ENCODE measurements around the gene SYT1.
"Not testable (repeated sequence)": the region's sequence is repeated elsewhere in the genome, so short reads cannot be mapped to it uniquely, and the experiment has no call there.

The SYT1 gene

DNA sequence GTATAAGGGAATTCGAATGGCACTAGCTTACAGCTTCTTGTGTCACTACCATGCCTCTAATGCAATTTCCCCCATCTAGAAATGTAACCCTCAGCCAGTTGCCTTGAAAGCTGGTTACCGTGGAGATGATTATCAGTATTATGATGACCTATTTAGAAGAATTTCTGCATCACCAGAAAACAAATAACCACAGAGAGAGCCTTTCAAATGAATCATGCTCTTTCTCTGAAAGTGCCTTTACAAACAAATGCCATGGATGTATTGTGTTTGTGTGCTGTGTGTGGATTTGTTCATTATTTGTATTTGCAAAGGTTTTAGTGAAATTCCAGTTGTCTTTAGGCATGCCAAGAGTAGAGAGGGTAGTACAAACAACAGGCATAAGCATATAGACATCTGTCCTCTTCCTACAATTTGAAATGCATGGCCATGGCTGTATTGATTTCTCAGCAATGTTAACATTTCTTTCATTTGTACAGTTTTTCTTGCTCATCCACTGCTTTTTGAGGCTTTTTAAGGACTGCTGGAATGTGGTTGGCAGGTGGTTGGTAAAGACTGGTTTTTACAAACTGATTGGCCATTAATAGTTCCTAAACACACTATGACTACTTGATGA, 559.6 kb downstream of the SYT1 start:
- DNase-seq (ENCODE audit: low read depth in 1 of 2, low spot score in 1 of 2) = no peak

- DNase-seq (ENCODE audit: low read depth in 1 of 2, low spot score in 1 of 2) = no peak
Measured at GRCh38 chr12:79426121-79426520, 561.5 kb downstream of the SYT1 start.

- not testable (repeated sequence) for DNase-seq (ENCODE audit: low read depth in 1 of 2, low spot score in 1 of 2)
Measured at GRCh38 chr12:79426744-79427143, 562.2 kb downstream of the SYT1 start.

- no peak for DNase-seq (ENCODE audit: low read depth in 1 of 2, low spot score in 1 of 2)
Measured at GRCh38 chr12:79433465-79434072, 569.0 kb downstream of the SYT1 start.

DNA sequence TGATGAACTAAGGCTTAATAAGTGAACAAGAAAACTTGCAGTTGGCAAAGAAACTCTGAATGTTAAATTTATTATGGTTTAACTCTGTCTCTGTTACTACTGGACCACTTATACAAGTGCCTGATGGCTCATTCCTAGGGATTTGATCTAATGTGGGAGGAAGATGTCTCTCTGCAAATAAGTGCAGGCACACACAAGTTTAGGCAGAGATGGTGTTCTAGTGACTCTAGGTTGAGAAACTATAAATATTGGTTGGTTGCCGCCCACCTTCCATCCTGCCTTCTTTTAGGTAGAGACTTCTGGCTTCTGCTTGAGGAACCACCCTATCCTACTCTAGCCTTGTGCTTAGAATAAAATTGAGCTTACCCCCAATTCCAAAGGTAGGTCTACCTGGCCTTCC, 570.0 kb downstream of the SYT1 start:
- no peak for DNase-seq (ENCODE audit: low read depth in 1 of 2, low spot score in 1 of 2)

DNA sequence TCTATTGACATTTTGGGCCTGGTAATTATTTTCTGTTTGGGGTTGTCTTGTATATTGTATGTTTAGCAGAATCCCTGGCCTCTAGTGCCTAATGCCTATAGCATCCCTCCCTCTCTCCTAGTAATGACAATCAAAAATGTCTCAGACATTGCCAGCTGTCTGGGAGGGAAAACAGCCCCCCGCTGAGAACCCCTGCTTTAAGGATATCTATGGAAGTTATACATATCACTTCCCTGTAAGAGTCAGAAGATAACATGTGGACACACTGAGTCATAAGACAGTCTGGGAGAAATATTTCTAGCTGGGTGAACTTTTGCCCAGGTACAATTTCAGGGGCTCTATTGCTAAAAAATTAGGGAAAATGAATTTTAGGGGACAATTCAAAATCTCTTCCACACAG, 571.2 kb downstream of the SYT1 start:
- DNase-seq (ENCODE audit: low read depth in 1 of 2, low spot score in 1 of 2) = no peak

DNA sequence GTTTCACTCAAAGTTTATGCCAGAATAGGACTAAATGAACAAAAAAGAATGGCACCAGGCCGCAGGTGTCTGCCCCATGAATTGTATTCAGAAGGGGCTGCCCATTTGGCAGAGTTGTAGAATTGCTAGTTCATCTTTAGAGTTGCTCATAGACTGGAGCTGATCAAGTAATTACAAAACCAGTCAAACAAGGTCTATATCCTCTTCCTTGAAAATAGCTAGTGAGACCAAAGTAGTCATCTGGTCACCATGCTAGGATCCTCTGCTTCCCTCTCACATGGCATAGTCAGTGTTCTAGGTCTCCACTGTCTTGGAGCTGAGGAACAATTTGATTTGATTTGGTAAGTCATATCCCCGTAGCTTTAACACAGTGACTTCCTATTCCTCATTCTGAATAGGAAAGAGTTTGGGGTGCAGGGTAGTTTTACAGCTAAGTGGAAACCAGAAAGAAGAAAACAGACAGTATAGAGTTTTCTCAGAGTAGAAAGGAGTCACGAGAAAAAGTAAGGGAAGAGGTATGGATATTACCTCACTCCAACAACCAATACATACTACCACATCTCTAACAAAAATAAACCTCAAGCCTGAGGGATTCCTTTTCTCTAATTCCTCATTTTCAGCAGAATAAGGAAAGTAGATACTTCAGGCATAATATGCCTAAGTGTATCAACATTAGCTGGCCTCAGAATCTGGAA, 574.1 kb downstream of the SYT1 start:
- DNase-seq (ENCODE audit: low read depth in 1 of 2, low spot score in 1 of 2) = no peak

GRCh38 chr12:79439175-79439825, 574.7 kb downstream of the SYT1 start:
- DNase-seq (ENCODE audit: low read depth in 1 of 2, low spot score in 1 of 2) = no peak

- DNase-seq (ENCODE audit: low read depth in 1 of 2, low spot score in 1 of 2) = no peak
Measured at GRCh38 chr12:79441534-79441933, 577.0 kb downstream of the SYT1 start.

DNA sequence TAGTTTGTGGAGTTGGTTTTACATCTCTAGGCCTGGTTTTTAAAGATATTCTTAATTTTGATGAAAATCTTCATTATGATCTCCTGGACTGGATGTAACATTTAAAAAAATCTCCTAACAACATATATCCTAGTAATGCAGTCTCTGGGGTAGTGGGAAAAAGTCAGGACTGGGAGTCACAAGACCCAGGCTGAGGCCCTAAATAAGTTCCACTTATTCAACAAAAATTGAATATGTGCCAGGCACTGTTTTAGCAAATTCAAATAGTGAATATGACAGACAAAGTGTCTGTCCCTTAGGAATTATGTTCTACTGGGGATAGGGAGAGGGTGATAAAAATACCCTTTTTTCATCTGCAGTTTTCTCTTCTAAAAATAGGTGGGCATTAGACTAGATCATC, 577.8 kb downstream of the SYT1 start:
- DNase-seq (ENCODE audit: low read depth in 1 of 2, low spot score in 1 of 2) = no peak

GRCh38 chr12:79444089-79444488, 579.5 kb downstream of the SYT1 start:
- DNase-seq (ENCODE audit: low read depth in 1 of 2, low spot score in 1 of 2) = no peak

- DNase-seq (ENCODE audit: low read depth in 1 of 2, low spot score in 1 of 2) = no peak
Measured at GRCh38 chr12:79448816-79449215, 584.2 kb downstream of the SYT1 start.

DNA sequence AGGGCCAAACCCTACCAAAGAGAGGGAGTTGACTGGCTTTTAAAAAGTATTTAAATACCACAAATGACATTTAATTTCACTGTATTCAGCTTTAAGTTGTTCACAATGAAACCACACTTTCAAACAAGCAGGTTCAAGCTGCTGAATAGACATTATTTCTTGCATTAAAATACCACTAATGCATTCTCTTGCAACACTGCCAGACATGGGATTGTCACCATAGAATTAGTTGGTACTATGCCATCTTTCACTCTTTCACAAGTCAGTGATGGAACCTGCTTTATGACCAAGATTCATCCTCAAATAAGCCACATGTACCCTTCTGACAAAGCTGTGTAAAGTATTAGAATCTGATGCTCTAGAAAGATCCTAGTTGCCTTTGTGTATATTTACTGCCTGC, 586.8 kb downstream of the SYT1 start:
- no peak for DNase-seq (ENCODE audit: low read depth in 1 of 2, low spot score in 1 of 2)

GRCh38 chr12:79451978-79452377, 587.4 kb downstream of the SYT1 start:
- DNase-seq (ENCODE audit: low read depth in 1 of 2, low spot score in 1 of 2) = no peak

DNA sequence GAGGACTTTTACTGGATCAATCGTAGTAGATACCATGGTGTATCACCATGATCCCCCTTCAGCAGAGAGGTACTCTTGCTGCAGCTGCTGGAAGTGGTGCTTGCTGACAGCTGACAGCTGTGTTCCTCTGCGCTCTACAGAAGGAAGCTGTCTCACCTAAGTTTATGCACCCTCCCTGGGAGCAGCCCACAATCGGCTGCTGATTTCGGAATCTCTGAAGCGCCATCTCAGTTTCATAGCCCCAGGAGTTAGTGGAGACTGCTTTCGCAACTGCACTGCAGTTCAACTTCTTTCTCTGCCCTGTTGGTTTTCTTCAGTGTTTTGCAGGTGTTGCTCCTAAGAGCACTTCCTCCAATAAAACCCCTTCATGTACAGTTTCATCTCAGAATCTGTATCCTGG, 588.3 kb downstream of the SYT1 start:
- DNase-seq (ENCODE audit: low read depth in 1 of 2, low spot score in 1 of 2) = no peak

- DNase-seq (ENCODE audit: low read depth in 1 of 2, low spot score in 1 of 2) = no peak
Measured at GRCh38 chr12:79453820-79454219, 589.2 kb downstream of the SYT1 start.

DNA sequence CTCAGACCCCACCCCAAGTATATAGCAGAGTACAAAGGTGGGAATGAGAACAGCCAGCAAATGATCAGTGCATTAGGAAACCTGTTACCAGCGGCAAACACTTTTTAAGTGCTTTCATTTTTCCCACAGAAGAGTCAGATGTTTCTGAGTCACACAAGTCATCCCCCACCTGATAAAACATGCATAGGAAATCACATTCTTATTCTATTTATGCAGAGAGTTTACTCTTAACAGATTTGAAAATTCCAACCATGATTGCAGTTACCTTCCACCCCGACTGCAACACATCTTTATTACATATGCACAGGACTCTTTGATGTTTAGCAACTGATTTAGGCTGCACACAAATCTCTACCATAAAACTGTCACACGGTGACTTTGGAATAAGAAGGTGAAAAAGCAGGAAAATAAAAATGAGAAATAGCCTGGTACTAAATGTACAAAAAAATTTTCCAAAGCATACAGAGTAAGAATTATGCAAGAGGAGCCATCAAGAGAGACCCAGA, 589.8 kb downstream of the SYT1 start:
- DNase-seq (ENCODE audit: low read depth in 1 of 2, low spot score in 1 of 2) = no peak

GRCh38 chr12:79455286-79455685, 590.7 kb downstream of the SYT1 start:
- DNase-seq (ENCODE audit: low read depth in 1 of 2, low spot score in 1 of 2) = no peak

DNA sequence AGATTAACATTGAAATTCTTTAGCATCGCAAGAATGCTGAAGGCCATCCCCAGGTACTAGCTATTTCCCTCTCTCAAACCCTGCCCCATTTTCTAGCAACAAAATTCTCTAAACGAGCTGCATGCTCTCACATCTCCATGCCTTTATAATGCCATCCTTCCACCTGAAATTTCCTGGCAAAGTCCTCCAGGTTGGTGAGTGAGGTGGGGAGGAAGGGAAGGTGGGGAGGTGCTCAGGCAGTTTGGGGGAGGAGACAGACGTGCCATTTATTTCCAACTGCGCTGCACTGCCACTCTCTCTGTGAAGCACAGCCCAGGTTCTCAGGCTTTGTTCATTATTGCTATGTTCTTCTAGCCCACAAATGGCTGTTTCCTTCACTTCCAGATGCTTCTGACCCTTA, 617.7 kb downstream of the SYT1 start:
- DNase-seq (ENCODE audit: low read depth in 1 of 2, low spot score in 1 of 2) = no peak

GRCh38 chr12:79482921-79483320, 618.3 kb downstream of the SYT1 start:
- no peak for DNase-seq (ENCODE audit: low read depth in 1 of 2, low spot score in 1 of 2)

GRCh38 chr12:79486154-79486553, 621.6 kb downstream of the SYT1 start:
- no peak for DNase-seq (ENCODE audit: low read depth in 1 of 2, low spot score in 1 of 2)

Measured in activated T-helper 1 cell treated with anti-CD3 and anti-CD28 coated beads, Interleukin-2, amount 50 U/mL, for 16 hours (primary cell).